HG02884 (cell line): ENCODE results near the gene OXTR.
"Not testable (repeated sequence)": the region's sequence is repeated elsewhere in the genome, so short reads cannot be mapped to it uniquely, and the experiment has no call there.

Experiments
- ATAC-seq: cut with Tn5 transposase; IDR thresholded peaks from one replicate; pipeline ENCODE4 v1.9.1; 2021; ENCODE audit warnings: mild to moderate bottlenecking, moderate library complexity; ENCODE audit not compliant: unreplicated experiment

The OXTR gene

GRCh38 chr3:8743021-8743601, 26.3 kb downstream of the OXTR start:
- ATAC-seq = no peak

- ATAC-seq = no peak
Measured at GRCh38 chr3:8741581-8742261, 27.7 kb downstream of the OXTR start.

- ATAC-seq = no peak
Measured at GRCh38 chr3:8739757-8740504, 29.5 kb downstream of the OXTR start.

- ATAC-seq = no peak
Measured at GRCh38 chr3:8738639-8739038, 30.8 kb downstream of the OXTR start.

GRCh38 chr3:8737823-8738222, 31.6 kb downstream of the OXTR start:
- ATAC-seq = no peak

- no peak for ATAC-seq
Measured at GRCh38 chr3:8737301-8737700, 32.1 kb downstream of the OXTR start.

- ATAC-seq = no peak
Measured at GRCh38 chr3:8736436-8736835, 33.0 kb downstream of the OXTR start.

GRCh38 chr3:8734908-8735307, 34.5 kb downstream of the OXTR start:
- no peak for ATAC-seq

GRCh38 chr3:8734137-8734878, 35.1 kb downstream of the OXTR start:
- ATAC-seq = no peak

- no peak for ATAC-seq
Measured at GRCh38 chr3:8733332-8734094, 35.9 kb downstream of the OXTR start, which contains the start of gene CAV3. TSS of gene CAV3 (plus strand) at chr3:8733802. CDS start at chr3:8733877, 75 bp downstream.

- no peak for ATAC-seq
Measured at GRCh38 chr3:8732413-8732812, 37.0 kb downstream of the OXTR start.

- ATAC-seq = no peak
Measured at GRCh38 chr3:8730656-8731055, 38.8 kb downstream of the OXTR start.

GRCh38 chr3:8729479-8729878, 39.9 kb downstream of the OXTR start:
- no peak for ATAC-seq

GRCh38 chr3:8727605-8728512, 41.6 kb downstream of the OXTR start:
- ATAC-seq = no peak

- ATAC-seq = no peak
Measured at GRCh38 chr3:8724108-8724752, 45.2 kb downstream of the OXTR start.

- no peak for ATAC-seq
Measured at GRCh38 chr3:8723612-8724011, 45.8 kb downstream of the OXTR start.

- no peak for ATAC-seq
Measured at GRCh38 chr3:8722808-8723207, 46.6 kb downstream of the OXTR start.

GRCh38 chr3:8715757-8716156, 53.7 kb downstream of the OXTR start:
- not testable (repeated sequence) for ATAC-seq
